Skeletal muscle satellite cell (primary cell): Measurements from ENCODE around the gene HLA-DMB. TPM values are rescaled to one million over a fixed set of nuclear protein-coding genes. Genes with fewer than 3 reads are reported as not detected.

Experiments used
- H3K27me3 ChIP-seq: 2 replicates; pipeline ENCODE4 v1.7.0; 2013; ENCODE audit warnings: low read length; ENCODE audit not compliant: control insufficient read depth, insufficient read depth
- H3K36me3 ChIP-seq: 2 replicates; pipeline ENCODE4 v1.7.0; 2013; ENCODE audit warnings: mild to moderate bottlenecking, control low read depth, low read length; ENCODE audit not compliant: insufficient read depth
- H3K4me1 ChIP-seq: 2 replicates; pipeline ENCODE4 v1.7.0; 2013; ENCODE audit warnings: low read length; ENCODE audit not compliant: control insufficient read depth, insufficient read depth
- H3K4me2 ChIP-seq: 2 replicates; pipeline ENCODE4 v1.7.0; 2013; ENCODE audit warnings: mild to moderate bottlenecking, low read length
- H3K4me3 ChIP-seq: 2 replicates; pipeline ENCODE4 v1.7.0; 2013; ENCODE audit warnings: low read length
- H3K9ac ChIP-seq: 2 replicates; pipeline ENCODE4 v1.7.0; 2013; ENCODE audit warnings: mild to moderate bottlenecking, low read depth, low read length, moderate library complexity
- H3K9me3 ChIP-seq: replicated peaks from 2 replicates; pipeline ENCODE4 v1.7.0; 2013; ENCODE audit warnings: mild to moderate bottlenecking, control low read depth, low read length
- total RNA-seq: library from RNA; depleted of rRNA; stranded (reverse); fragments of >200 nt; gene quantifications from 2 replicates; pipeline ENCODE4 v1.2.3, GENCODE V29; 2012; rRNA removed

HLA-DMB gene
- not detected in 2 replicates for total RNA-seq

DNA sequence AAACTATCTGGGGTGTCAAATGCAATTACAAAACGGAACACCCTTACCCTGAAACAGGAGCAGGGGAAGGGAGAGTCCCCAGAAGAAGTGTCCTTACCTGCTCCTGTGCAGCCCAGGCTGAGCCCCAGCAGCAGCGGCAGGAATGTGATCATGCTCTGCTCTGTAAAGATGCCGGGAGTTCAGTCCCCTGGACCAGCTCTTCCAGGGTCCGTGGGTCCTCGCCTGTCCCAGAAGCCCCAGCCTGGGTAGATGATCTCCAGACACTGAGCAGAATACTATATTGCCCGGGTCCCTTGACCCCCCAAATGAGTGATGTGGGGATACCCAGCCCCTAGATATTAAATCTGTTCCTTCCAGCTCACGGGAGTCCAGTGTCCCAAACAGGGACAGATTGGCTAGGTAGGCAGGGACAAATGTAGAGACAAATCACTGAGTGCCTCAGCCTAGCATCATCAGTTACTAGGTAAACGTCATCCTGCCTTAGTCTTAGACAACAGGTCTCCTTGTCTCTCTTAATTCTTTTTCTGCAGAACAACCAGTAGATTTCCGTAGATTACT is at the start of gene HLA-DMB:
TSS of gene HLA-DMB (minus strand) at position 373 of the 558 bp plus-strand sequence. CDS start at position 152, 221 bp downstream.
- H3K9me3 ChIP-seq, result no peaks in the 10 kb centered on the region
- no peaks in the 10 kb centered on the region for H3K4me1 ChIP-seq
- H3K9ac ChIP-seq, result no peak within 1 kb of the TSS
- H3K4me2 ChIP-seq, result peak within 1 kb of the TSS; percentile 49
- peaks cover 84% of the 10 kb centered on the region for H3K27me3 ChIP-seq
- H3K4me3 ChIP-seq, result peak within 1 kb of the TSS; percentile 13
- no peaks in the 10 kb centered on the region for H3K36me3 ChIP-seq

GRCh38 chr6:32989368-32989767 is 48.5 kb upstream of the HLA-DMB start:
- Histone ChIP-seq H3K27me3 (peaks cover 31% of the 10 kb centered on the region), H3K36me3 (no peaks in the 10 kb centered on the region), H3K4me1 (no peaks in the 10 kb centered on the region), H3K9me3 (no peaks in the 10 kb centered on the region), H3K4me3 (no peak overlapping the region), H3K4me2 (no peak overlapping the region), H3K9ac (no peak overlapping the region)

GRCh38 chr6:32984622-32985389 is 44.0 kb upstream of the HLA-DMB start:
- no peaks in the 10 kb centered on the region for H3K4me1 ChIP-seq
- H3K36me3 ChIP-seq, result peaks cover 35% of the 10 kb centered on the region
- H3K4me3 ChIP-seq, result no peak overlapping the region
- no peak overlapping the region for H3K9ac ChIP-seq
- H3K27me3 ChIP-seq, result peaks cover 7% of the 10 kb centered on the region
- H3K9me3 ChIP-seq, result no peaks in the 10 kb centered on the region
- no peak overlapping the region for H3K4me2 ChIP-seq

GRCh38 chr6:32983964-32984621 is 43.3 kb upstream of the HLA-DMB start:
- no peak overlapping the region for H3K4me2 ChIP-seq
- H3K4me3 ChIP-seq, result no peak overlapping the region
- no peaks in the 10 kb centered on the region for H3K4me1 ChIP-seq
- peaks cover 42% of the 10 kb centered on the region for H3K36me3 ChIP-seq
- H3K9me3 ChIP-seq, result no peaks in the 10 kb centered on the region
- H3K27me3 ChIP-seq, result peaks cover 7% of the 10 kb centered on the region
- H3K9ac ChIP-seq, result no peak overlapping the region

- H3K36me3 ChIP-seq, result peaks cover 49% of the 10 kb centered on the region
- no peak overlapping the region for H3K9ac ChIP-seq
- H3K9me3 ChIP-seq, result no peaks in the 10 kb centered on the region
- no peak overlapping the region for H3K4me3 ChIP-seq
- H3K4me1 ChIP-seq, result no peaks in the 10 kb centered on the region
- H3K27me3 ChIP-seq, result peaks cover 7% of the 10 kb centered on the region
- no peak overlapping the region for H3K4me2 ChIP-seq
Observed at GRCh38 chr6:32983493-32983848, 42.6 kb upstream of the HLA-DMB start.

- no peak overlapping the region for H3K4me2 ChIP-seq
- H3K36me3 ChIP-seq, result peaks cover 54% of the 10 kb centered on the region
- H3K4me1 ChIP-seq, result no peaks in the 10 kb centered on the region
- no peak overlapping the region for H3K9ac ChIP-seq
- no peak overlapping the region for H3K4me3 ChIP-seq
- H3K27me3 ChIP-seq, result peaks cover 3% of the 10 kb centered on the region
- H3K9me3 ChIP-seq, result no peaks in the 10 kb centered on the region
Observed at GRCh38 chr6:32982702-32983492, 42.1 kb upstream of the HLA-DMB start.

GRCh38 chr6:32982084-32982701 is 41.4 kb upstream of the HLA-DMB start:
- no peak overlapping the region for H3K9ac ChIP-seq
- no peak overlapping the region for H3K4me2 ChIP-seq
- H3K4me3 ChIP-seq, result no peak overlapping the region
- H3K36me3 ChIP-seq, result peaks cover 61% of the 10 kb centered on the region
- H3K27me3 ChIP-seq, result no peaks in the 10 kb centered on the region
- peaks cover 3% of the 10 kb centered on the region for H3K4me1 ChIP-seq
- H3K9me3 ChIP-seq, result no peaks in the 10 kb centered on the region

GRCh38 chr6:32980488-32981038 is 39.7 kb upstream of the HLA-DMB start:
- Histone ChIP-seq H3K36me3 (peaks cover 78% of the 10 kb centered on the region), H3K9ac (no peak overlapping the region), H3K9me3 (no peaks in the 10 kb centered on the region), H3K4me1 (peaks cover 18% of the 10 kb centered on the region), H3K4me3 (no peak overlapping the region), H3K27me3 (no peaks in the 10 kb centered on the region), H3K4me2 (no peak overlapping the region)

DNA sequence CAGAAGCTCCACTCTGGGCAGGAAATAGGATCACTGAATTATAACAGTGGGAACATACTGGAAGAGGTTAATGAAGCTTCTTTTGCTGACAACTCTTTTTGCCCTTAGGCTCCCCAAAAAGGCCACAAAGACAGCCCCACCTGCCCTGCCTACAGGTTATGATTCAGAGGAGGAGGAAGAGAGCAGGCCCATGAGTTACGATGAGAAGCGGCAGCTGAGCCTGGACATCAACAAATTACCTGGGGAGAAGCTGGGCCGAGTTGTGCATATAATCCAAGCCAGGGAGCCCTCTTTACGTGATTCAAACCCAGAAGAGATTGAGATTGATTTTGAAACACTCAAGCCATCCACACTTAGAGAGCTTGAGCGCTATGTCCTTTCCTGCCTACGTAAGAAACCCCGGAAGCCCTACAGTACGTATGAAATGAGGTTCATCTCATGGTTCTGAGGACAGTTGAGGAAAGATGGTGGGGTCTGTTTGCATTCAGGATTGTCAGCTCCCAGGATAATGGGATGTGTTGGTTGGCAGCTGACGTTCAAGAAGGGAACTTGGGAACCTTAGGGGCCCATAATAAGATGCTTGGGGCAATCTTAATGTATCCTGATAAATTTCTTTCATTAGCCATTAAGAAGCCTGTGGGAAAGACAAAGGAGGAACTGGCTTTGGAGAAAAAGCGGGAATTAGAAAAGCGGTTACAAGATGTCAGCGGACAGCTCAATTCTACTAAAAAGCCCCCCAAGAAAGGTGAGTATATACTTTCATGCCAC is 39.1 kb upstream of the HLA-DMB start:
- H3K36me3 ChIP-seq, result peaks cover 84% of the 10 kb centered on the region

GRCh38 chr6:32977953-32978324 is 37.1 kb upstream of the HLA-DMB start:
- no peaks in the 10 kb centered on the region for H3K9me3 ChIP-seq
- H3K27me3 ChIP-seq, result no peaks in the 10 kb centered on the region
- no peak overlapping the region for H3K4me3 ChIP-seq
- peaks cover 22% of the 10 kb centered on the region for H3K4me1 ChIP-seq
- H3K36me3 ChIP-seq, result peaks cover 99% of the 10 kb centered on the region
- no peak overlapping the region for H3K9ac ChIP-seq
- H3K4me2 ChIP-seq, result peak overlapping the region; percentile 90

More for the DNA sequence above, 39.1 kb upstream of the HLA-DMB start:
- Histone ChIP-seq H3K4me1 (peaks cover 22% of the 10 kb centered on the region), H3K4me3 (no peak overlapping the region), H3K27me3 (no peaks in the 10 kb centered on the region), H3K9ac (no peak overlapping the region), H3K9me3 (no peaks in the 10 kb centered on the region), H3K4me2 (no peak overlapping the region)
